Stimulated activated CD8-positive, alpha-beta memory T cell treated with anti-CD3 and anti-CD28 coated beads, Interleukin-4, amount 100 ng/mL, for 48 hours (primary cell): Measurements from ENCODE around the gene MDN1.

Experiments
- DNase-seq: peaks from one replicate; pipeline ENCODE4 v3.0.0-alpha.2; 2020

MDN1 gene

DNA sequence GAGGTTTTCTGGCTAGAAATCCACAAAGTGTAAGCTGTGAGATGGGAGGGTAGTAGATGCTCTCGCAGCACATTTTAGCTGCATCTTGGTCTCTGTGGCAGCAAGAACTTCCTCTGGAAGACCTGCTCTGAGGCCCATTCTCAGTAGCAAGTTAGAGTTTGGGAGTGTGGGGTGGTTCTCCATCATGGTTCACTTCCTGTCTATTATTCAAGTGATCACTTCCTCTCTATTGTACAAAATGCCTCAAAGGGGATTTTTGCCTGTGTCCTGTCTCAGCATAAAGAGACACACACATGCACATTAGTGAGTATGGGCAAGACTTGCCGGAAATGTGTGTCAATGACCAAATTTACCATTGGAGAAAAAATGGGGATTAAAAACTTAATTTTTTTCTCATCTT lies 223.5 kb downstream of the MDN1 start:
- DNase-seq: no peak
